HepG2 (cell line): ENCODE measurements around the gene FAM114A2. TPM values are rescaled to one million over a fixed set of nuclear protein-coding genes. Genes with fewer than 3 reads are reported as not detected.
A peak's percentile ranks its signal among the peaks of the same experiment; 100 is the strongest.

Experiments
- BRF2 ChIP-seq: sonication (generic); formaldehyde crosslinking; IDR thresholded peaks from 2 replicates; pipeline ENCODE4 v1.8.1; 2022; ENCODE audit warnings: mild to moderate bottlenecking, missing genetic modification reagents
- E2F5 ChIP-seq: sonication (generic); formaldehyde crosslinking; conservative IDR thresholded peaks from 2 replicates; pipeline ENCODE4 v1.4.0; 2020; ENCODE audit warnings: missing genetic modification reagents
- ERF ChIP-seq: IDR thresholded peaks from 2 replicates; pipeline ENCODE4 v1.6.1; 2018; ENCODE audit warnings: missing biosample characterization, missing genetic modification reagents
- FOXK1 ChIP-seq: sonication (generic); formaldehyde crosslinking; IDR thresholded peaks from 2 replicates; pipeline ENCODE4 v1.4.0; 2020; ENCODE audit warnings: low read depth, missing genetic modification reagents, borderline replicate concordance
- GLI4 ChIP-seq: sonication (generic); formaldehyde crosslinking; IDR thresholded peaks from 2 replicates; pipeline ENCODE4 v1.5.1; 2020; ENCODE audit warnings: missing genetic modification reagents, mild to moderate bottlenecking, moderate library complexity, borderline replicate concordance
- GPBP1L1 ChIP-seq: sonication (generic); formaldehyde crosslinking; IDR thresholded peaks from 2 replicates; pipeline ENCODE4 v1.5.0; 2020; ENCODE audit warnings: mild to moderate bottlenecking, missing genetic modification reagents
- HDAC1 ChIP-seq: sonication (generic); formaldehyde crosslinking; IDR thresholded peaks from 2 replicates; pipeline ENCODE4 v1.5.1; 2020; ENCODE audit warnings: mild to moderate bottlenecking, missing genetic modification reagents
- HNF4G ChIP-seq, 2 experiments: sonication (generic) in 1 of 2; formaldehyde crosslinking in 1 of 2; IDR thresholded peaks; 2 replicates each; pipeline versions ENCODE4 v1.4.0 to v1.6.1; 2011 to 2020; ENCODE audit warnings: borderline replicate concordance in 2 of 2, low read depth in 2 of 2, mild to moderate bottlenecking in 2 of 2, low read length in 1 of 2, missing genetic modification reagents in 1 of 2, moderate library complexity in 1 of 2
- MTA1 ChIP-seq: sonication (generic); formaldehyde crosslinking; IDR thresholded peaks from 2 replicates; pipeline ENCODE4 v1.4.0; 2020; ENCODE audit warnings: missing genetic modification reagents, mild to moderate bottlenecking, borderline replicate concordance
- NR2C2 ChIP-seq: sonication (generic); formaldehyde crosslinking; IDR thresholded peaks from 2 replicates; pipeline ENCODE4 v1.4.0; 2020; ENCODE audit warnings: missing genetic modification reagents, mild to moderate bottlenecking, moderate library complexity, borderline replicate concordance
- PHF8 ChIP-seq: sonication (generic); formaldehyde crosslinking; IDR thresholded peaks from 2 replicates; pipeline ENCODE4 v1.5.0; 2020; ENCODE audit warnings: missing genetic modification reagents
- POLR2A ChIP-seq, 2 experiments: IDR thresholded peaks; 2 replicates each; pipeline ENCODE4 v1.6.1; 2011; ENCODE audit warnings: low read depth in 2 of 2, low read length in 2 of 2, mild to moderate bottlenecking in 1 of 2, moderate library complexity in 1 of 2; ENCODE audit not compliant: insufficient read depth in 1 of 2
- POLR2AphosphoS2 ChIP-seq: IDR thresholded peaks from 2 replicates; pipeline ENCODE4 v1.6.1; 2011; ENCODE audit warnings: low read depth, low read length, improper control_type of control experiment
- RARG ChIP-seq: sonication (generic); formaldehyde crosslinking; IDR thresholded peaks from 2 replicates; pipeline ENCODE4 v1.4.0; 2020; ENCODE audit warnings: low read depth, mild to moderate bottlenecking, missing genetic modification reagents
- SMAD1 ChIP-seq: sonication (generic); formaldehyde crosslinking; IDR thresholded peaks from 2 replicates; pipeline ENCODE4 v1.4.0; 2020; ENCODE audit warnings: missing genetic modification reagents, low read depth, mild to moderate bottlenecking, borderline replicate concordance
- SMC3 ChIP-seq: IDR thresholded peaks from 2 replicates; pipeline ENCODE4 v1.6.1; 2011; ENCODE audit warnings: low read length, improper control_type of control experiment
- SUZ12 ChIP-seq: fragments of 150-350 bp; IDR thresholded peaks from 2 replicates; pipeline ENCODE4 v1.6.1; 2014; ENCODE audit warnings: low read depth, low read length
- TRIM24 ChIP-seq: sonication (generic); formaldehyde crosslinking; IDR thresholded peaks from 2 replicates; pipeline ENCODE4 v1.8.0; 2022; ENCODE audit warnings: mild to moderate bottlenecking, missing genetic modification reagents
- ZNF281 ChIP-seq: sonication (generic); formaldehyde crosslinking; IDR thresholded peaks from 2 replicates; pipeline ENCODE4 v1.4.0; 2020; ENCODE audit warnings: missing genetic modification reagents, borderline replicate concordance
- ZNF337 ChIP-seq: sonication (generic); formaldehyde crosslinking; IDR thresholded peaks from 2 replicates; pipeline ENCODE4 v1.5.1; 2020; ENCODE audit warnings: missing genetic modification reagents, low read depth, mild to moderate bottlenecking, borderline replicate concordance
- ZNF33A ChIP-seq: sonication (generic); formaldehyde crosslinking; IDR thresholded peaks from 2 replicates; pipeline ENCODE4 v1.5.1; 2020; ENCODE audit warnings: missing genetic modification reagents, mild to moderate bottlenecking, moderate library complexity, borderline replicate concordance
- ZNF562 ChIP-seq: sonication (generic); formaldehyde crosslinking; IDR thresholded peaks from 2 replicates; pipeline ENCODE4 v1.8.0; 2022; ENCODE audit warnings: missing genetic modification reagents, borderline replicate concordance
- polyA plus RNA-seq, 8 experiments: library from polyadenylated mRNA; depleted of rRNA in 3 of 8; stranded (reverse) in 7 of 8; unstranded in 1 of 8; fragments of >200 nt; fragmentation: Illumina TruSeq in 4 of 8; extraction: Trizol in 4 of 8; gene quantifications; 2 replicates each; pipeline versions ENCODE4 v1.2.1 to v1.2.3, GENCODE V29; 2011 to 2016; ENCODE audit warnings: low read depth in 4 of 8, missing spikeins in 1 of 8, mixed read lengths in 1 of 8; ENCODE audit not compliant: insufficient read depth in 1 of 8
- total RNA-seq, 5 experiments: library from RNA; depleted of rRNA; stranded (reverse); fragments of >200 nt; fragmentation: Illumina TruSeq; extraction: Trizol; gene quantifications; 2 replicates each; pipeline ENCODE4 v1.2.3, GENCODE V29; 2016; ENCODE audit warnings: low read depth in 1 of 5

FAM114A2 gene
- total and polyA plus RNA-seq, 2 of the 13 experiments (the other 11 are each of a cell fraction or from before 2014, with no cell fraction given): 6.9 to 11.4 TPM

- TF ChIP-seq PHF8 (CRISPR knock-in tag) (peak; percentile 95), SMAD1 (CRISPR knock-in tag) (no peak), POLR2AphosphoS2 (peak; percentile 67; the same call in 1 of the 2 replicates), ZNF337 (CRISPR knock-in tag) (no peak), NR2C2 (peak; percentile 100), MTA1 (CRISPR knock-in tag) (peak; percentile 89; the same call in 1 of the 2 replicates), ERF (CRISPR knock-in tag) (peak; percentile 89), SUZ12 (no peak), TRIM24 (CRISPR knock-in tag) (no peak), HNF4G (IDR thresholded peaks at IDR 0.05; ENCODE audit: borderline replicate concordance, low read depth, low read length) (no peak), HNF4G (CRISPR knock-in tag; IDR thresholded peaks at IDR 0.05; ENCODE audit: borderline replicate concordance, low read depth) (peak; percentile 15; the same call in 1 of the 2 replicates), GLI4 (CRISPR knock-in tag) (peak; percentile 32; the same call in 1 of the 2 replicates), ZNF33A (CRISPR knock-in tag) (no peak), FOXK1 (CRISPR knock-in tag) (peak; percentile 93), ZNF562 (CRISPR knock-in tag) (no peak; the same call in 1 of the 2 replicates), SMC3 (no peak), BRF2 (CRISPR knock-in tag) (peak; percentile 94), E2F5 (CRISPR knock-in tag) (0 out of 2 replicates have a peak, but pooled peaks have one; percentile 12), RARG (no peak), POLR2A (IDR thresholded peaks at IDR 0.05; ENCODE audit: insufficient read depth in 1 of 2, low read depth in 2 of 2, low read length in 2 of 2) (peak; percentile 85 to 92), GPBP1L1 (CRISPR knock-in tag) (no peak), ZNF281 (CRISPR knock-in tag) (peak; percentile 49; the same call in 1 of the 2 replicates), HDAC1 (CRISPR knock-in tag) (peak; percentile 97)
These were observed at the start of gene FAM114A2, which contains the start of gene MFAP3 (continued) for GRCh38 chr5:154038707-154039457.
